Stimulated activated naive CD4-positive, alpha-beta T cell (primary cell): ENCODE results near the gene CA11.
"Not testable (repeated sequence)": the region's sequence is repeated elsewhere in the genome, so short reads cannot be mapped to it uniquely, and the experiment has no call there.

Source experiments
- DNase-seq, 6 experiments: peaks; one replicate each; lab custom pipeline; 2025; lab: John Stamatoyannopoulos, UW

CA11 gene

GRCh38 chr19:48646001-48646721 is at the start of gene CA11:
TSS of gene CA11 (minus strand) at chr19:48646187. CDS start at chr19:48645632, 555 bp downstream.
- DNase-seq = peak; percentile 87 to 96 (median 92)

DNA sequence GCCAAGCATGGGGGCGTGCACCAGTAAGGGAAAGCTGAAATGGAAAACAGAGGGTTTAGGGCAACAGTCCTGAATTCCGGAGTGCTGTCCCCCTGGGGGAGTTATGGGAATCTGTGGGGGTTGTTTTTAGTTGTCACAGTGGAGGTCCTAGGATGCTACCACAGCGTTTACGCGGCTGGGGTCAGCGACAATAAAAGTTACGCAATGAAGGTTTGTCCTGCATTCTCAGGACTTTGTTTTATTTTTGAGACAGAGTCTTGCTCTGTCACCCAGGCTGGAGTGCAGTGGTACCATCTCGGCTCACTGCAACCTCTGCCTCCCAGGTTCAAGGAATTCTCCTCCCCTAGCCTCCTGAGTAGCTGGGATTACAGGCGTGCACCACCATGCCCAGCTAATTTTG is 47.6 kb upstream of the CA11 start:
- DNase-seq = not testable (repeated sequence)

GRCh38 chr19:48689449-48689848 is 43.5 kb upstream of the CA11 start:
- no peak for DNase-seq

DNA sequence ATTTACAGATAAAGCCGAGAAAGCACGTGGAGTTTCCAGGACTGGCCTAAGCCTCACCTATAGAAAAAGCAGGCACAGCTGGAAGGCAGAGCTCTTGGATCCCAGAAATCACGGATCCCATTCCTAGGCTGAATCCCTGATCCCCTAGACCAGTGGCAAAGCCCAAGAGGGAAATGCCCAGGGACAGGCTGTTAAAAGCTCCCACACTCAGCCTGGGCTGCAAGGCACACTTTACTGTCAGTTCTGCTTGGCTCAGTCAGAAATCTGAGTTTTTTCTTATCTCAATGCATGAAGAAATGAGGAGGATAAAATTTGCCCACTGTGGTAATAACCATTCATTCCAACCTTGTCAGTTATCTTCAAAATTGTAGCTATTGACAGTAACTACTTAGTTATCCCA is 41.8 kb upstream of the CA11 start:
- DNase-seq = no peak

DNA sequence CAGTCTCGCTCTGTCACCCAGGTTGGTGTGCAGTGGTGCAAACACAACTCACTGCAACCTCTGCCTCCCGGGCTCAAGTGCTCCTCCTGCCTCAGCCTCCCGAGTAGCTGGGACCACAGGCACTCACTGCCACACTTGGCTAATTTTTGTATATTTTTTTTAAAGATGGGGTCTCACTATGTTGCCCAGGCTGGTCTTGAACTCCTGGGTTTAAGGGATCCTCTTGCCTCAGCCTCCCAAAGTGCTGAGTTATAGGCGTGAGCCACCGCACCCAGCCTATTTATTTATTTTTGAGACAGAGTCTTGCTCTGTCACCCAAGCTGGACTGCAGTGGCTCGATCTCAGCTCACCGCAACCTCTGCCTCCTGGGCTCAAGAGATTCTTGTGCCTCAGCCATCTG is 40.6 kb upstream of the CA11 start:
- not testable (repeated sequence) for DNase-seq

- no peak for DNase-seq
Measured at GRCh38 chr19:48686088-48686487, 40.1 kb upstream of the CA11 start.

GRCh38 chr19:48685583-48685982 is 39.6 kb upstream of the CA11 start:
- no peak for DNase-seq

DNA sequence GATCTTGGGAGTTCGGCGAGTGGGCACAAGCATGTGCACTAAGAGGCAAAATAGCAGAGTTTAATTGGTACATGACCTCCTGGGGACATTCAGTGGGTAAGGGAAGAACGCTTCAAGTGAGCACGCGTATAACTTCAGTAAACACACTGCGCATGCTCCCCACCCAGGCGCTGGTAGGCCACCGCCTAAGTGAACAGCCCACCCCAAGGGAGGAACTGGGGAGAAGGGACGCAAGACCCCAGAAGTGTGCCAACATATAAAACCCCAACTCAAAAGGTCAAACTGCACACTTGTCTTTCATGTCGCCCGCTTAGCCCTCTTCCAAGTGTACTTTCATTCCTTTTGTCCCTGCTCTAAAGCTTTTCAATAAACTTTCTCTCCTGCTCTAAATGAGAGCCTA is 37.4 kb upstream of the CA11 start:
- DNase-seq = peak in 3 of 6 experiments; percentile 9 to 27 (median 27)

- no peak for DNase-seq
Measured at GRCh38 chr19:48681127-48681470, 35.1 kb upstream of the CA11 start.

DNA sequence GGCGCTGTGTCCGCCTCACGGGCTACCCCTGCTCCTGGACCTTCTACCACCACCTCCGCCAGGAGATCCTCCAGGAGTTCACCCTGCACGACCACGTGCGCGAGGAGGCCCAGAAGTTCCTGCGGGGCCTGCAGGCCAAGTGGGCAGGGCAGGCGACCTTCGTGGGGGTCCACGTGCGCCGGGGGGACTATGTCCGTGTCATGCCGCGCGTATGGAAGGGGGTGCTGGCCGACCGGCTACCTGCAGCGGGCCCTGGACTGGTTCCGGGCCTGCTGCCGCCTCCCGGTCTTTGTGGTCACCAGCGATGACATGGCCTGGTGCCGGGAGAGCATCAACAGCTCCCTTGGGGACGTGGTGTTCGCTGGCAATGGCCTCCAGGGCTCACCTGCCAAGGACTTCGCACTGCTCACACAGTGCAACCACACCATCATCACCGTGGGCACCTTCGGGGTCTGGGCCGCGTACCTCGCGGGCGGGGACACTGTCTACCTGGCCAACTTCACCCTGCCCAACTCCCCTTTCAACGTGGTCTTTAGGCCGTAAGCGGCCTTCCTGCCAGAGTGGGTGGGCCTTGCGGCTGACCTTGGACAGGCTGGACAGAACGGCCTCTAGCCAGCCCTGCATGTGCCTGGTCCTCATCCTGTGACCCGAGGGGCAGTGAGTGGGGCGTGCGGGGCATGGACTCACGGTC is 34.6 kb upstream of the CA11 start:
- DNase-seq = no peak

DNA sequence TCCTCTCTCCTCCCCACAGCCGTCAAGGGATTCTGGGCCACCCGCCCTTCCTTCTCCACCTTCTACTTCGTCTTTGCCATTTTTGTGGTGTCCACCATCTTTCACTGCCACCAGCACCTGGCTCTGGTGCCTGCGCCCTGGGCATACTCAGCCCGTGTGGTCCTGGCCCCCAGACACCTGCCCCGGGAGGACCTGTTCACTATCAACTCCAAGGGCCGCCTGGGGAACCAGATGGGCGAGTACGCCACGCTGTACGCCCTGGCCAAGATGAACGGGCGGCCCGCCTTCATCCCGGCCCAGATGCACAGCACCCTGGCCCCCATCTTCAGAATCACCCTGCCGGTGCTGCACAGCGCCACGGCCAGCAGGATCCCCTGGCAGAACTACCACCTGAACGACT is 34.0 kb upstream of the CA11 start:
- not testable (repeated sequence) for DNase-seq

DNA sequence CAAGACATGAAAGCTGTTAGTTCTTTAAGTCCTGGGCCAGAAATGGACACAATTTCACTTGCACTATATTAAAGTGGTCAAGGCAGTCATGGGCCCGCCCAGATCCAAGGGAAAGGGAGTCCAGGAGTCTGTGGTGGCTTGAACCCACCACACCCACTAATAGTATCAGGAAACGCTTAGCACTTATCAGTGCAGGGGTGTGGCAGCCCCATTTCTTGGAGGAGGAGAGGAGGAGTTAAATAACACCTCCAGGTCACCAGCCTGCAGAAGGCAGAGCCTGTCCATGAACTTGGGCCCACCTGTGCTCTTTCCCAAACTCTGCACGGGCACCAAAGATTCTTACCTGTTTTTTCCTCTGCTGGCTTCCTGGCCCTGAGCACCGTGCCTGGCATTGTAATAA is 32.2 kb upstream of the CA11 start:
- DNase-seq = no peak

DNA sequence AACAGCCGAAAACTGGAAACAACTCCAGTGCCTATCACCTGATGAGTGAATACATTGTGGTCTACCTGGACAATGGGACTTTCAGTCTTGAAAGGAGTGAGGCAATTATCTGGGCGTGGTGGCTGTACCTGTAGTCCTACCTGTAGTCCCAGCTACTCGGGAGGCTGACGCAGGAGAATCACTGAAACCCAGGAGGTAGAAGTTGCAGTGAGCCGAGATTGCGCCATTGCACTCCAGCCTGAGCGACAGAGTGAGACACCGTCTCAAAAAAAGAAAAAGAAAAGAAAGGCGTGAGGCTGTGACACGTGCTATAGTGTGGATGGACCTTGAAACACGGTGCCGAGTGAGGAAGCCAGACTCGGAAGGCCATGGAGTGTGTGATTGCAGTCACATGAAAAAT is 30.9 kb upstream of the CA11 start:
- no peak for DNase-seq

DNA sequence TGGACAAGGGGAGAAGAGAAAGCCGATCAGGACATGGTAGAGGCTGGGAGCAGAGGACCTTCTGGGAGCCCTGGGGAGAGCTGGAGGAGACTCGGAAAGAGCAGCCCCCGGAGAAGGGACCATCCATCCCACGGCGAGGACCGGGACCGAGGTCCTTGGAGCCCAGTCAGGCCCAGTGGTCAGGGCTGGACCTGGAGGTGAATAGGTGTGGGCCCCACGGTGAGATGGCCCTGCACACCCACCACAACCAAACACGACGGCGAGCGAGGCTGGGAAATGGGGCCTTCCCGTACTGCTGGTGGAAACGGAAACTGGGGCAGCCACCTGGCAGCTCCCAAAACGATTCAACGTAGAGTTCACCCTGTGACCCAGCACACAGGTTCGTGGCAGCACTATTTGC is 30.5 kb upstream of the CA11 start:
- DNase-seq = no peak

- DNase-seq = peak; percentile 48 to 81 (median 60)
Measured at GRCh38 chr19:48674921-48675824, 29.2 kb upstream of the CA11 start.

DNA sequence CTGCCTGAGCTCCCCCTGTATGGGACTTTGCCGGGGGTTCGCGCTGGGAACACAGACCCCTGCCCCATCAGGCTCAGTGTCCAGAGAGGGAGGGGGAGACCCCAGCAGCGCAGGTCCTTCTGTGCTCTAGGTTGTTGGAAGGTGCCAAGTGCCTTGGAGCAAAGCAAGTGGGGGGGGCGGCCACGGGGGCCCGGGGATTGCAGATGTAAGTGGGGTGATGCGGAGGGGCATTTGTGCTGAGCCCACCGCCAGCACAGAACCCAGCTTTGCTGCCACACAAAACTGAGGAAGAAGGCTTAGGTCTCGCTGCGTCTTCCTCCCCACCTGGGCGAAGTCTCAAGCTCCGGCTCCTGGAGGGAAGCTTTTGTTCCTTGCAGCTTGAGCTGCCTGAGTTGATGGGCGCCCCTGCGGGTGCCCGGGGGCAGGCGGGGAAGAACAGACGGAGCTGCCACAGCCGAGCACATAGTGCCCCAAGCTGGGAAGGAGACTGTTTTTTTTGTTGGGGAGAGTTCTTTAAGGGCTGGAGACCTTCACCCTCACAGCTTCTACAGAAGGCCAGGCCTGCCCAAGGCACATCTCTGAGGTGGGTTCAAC is 28.3 kb upstream of the CA11 start:
- DNase-seq = no peak

DNA sequence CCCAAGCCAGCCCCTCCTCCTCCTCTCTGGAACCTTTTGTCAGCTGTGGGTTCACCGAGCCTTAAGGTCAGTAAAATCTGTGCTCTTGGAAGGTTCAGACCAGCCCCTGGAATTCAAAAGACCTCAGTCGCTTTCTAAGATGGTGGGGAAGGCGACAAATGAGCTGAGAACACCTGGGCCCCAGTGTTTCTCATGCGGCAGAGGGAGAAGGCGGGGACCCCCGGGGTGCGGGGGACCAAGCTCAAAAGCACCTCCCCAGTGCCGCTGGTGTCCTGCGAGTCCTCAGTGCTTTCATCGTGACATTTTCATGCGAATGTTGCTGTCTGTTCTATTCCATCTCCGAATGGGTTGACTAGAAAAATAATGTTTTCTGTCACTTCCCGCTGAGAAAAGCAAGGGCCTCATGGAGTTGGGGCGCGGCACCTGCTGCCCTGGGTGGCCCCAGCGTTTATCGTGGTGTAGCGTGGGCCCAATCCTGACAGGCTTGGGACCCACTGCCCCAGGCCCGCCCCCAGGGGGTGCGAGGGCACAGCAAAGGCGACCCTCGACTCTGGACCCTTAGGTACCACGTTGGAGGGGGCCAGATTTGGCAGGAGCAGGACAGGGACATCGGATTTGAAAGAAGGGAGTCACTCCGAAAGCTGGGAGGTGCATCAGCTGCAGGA is 27.6 kb upstream of the CA11 start:
- no peak for DNase-seq

- no peak for DNase-seq
Measured at GRCh38 chr19:48672994-48673393, 27.0 kb upstream of the CA11 start, which contains the start of gene NTN5. TSS of gene NTN5 (minus strand) at chr19:48673017. CDS start at chr19:48670986, 2,031 bp downstream.

DNA sequence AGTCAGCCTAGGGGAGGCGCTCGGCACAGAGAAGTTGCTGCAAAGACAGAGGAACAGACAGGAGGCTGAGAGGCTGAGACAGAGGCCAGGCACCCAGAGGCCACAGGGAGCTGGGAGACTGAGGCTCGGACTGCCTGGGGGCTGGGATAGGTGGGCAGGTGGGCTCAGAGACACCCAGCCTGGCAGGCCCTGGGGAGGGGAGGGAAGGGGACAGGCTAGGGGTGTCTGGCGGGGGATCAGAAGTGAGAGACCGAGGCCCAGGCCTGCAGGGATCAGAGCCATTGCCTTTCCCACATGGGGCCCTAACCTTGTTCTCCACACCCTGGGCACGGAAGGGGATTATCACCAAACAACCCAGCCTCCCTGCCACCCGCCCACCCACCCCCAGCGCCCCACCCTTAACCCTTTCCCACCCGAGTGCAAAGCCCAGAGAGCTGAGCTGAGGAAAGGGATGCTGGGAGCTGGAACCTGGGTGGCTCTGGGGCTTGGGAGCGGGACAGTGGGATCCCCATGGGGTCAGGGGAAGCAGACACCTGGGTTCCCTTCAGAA is 25.5 kb upstream of the CA11 start:
- no peak for DNase-seq

DNA sequence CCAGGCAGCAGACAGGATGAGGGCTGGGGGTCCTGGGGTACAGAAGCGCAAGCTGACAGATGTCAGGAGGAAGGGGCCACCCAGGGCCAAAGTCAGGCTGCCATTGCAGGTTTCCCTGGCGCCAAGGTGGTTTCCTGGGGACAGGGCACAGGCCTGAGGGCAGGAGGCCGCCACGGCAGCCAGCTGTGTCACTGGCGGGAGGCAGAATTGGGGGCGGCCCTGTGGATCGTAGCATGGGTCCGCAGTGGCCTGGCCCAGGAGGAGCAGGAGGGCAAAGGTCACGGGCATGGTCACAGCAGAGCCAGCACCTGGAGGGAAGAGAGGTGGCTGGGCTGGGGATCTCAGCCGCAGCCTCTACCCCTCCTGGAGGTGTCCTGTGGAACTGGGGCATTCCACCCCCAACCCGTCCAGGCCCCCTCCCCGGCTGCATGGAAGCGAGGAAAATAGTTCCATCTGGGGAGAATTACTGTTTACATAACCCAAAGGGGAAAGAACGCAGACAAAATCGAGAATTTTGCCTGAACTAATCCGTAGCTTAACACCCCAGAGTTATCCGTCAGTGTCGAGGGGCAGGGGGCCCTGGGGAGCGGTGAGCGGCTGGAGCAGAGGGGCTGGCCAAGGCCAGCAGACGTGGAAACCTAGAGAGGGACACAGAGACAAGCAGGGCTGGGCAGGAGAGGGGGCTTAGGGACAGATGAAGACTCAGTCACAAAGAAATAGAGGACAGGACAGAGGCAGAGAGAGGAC is 24.9 kb upstream of the CA11 start:
- DNase-seq = no peak
